Natural killer cell (primary cell): ENCODE measurements around the gene KCNA2. TPM values are rescaled to one million over a fixed set of nuclear protein-coding genes. Genes with fewer than 3 reads are reported as not detected.

Source experiments
- ATAC-seq, 3 donors: fragments of 150-1000 bp in 2 of 3; fragments of 200-7000 bp in 1 of 3; cut with Tn5 transposase; 1 replicate in 1 of 3; 2 replicates in 2 of 3; pipeline ENCODE4 v1.10.0; 2021; ENCODE audit warnings: mild to moderate bottlenecking in 2 of 3, moderate library complexity in 2 of 3
- DNase-seq, 2 donors: peaks; one replicate each; pipeline versions ENCODE4 v3.0.0 to v3.0.0-alpha.2; 2013 to 2021; ENCODE audit warnings: mixed read lengths in 1 of 2
- H3K27ac ChIP-seq: one replicate; pipeline ENCODE4 v1.5.1; 2013; ENCODE audit warnings: mild to moderate bottlenecking, low read length
- H3K27me3 ChIP-seq: one replicate; pipeline ENCODE4 v1.6.1; 2013; ENCODE audit warnings: low read length; ENCODE audit not compliant: control insufficient read depth, insufficient read depth
- H3K36me3 ChIP-seq: one replicate; pipeline ENCODE4 v1.6.1; 2013; ENCODE audit warnings: low read length; ENCODE audit not compliant: control insufficient read depth, insufficient read depth
- H3K4me1 ChIP-seq: one replicate; pipeline ENCODE4 v1.6.1; 2013; ENCODE audit warnings: low read length; ENCODE audit not compliant: control insufficient read depth, insufficient read depth
- H3K4me3 ChIP-seq: one replicate; pipeline ENCODE4 v1.5.1; 2013; ENCODE audit warnings: low read length
- H3K9me3 ChIP-seq: one replicate; pipeline ENCODE4 v1.6.1; 2013; ENCODE audit warnings: low read length; ENCODE audit not compliant: control insufficient read depth, insufficient read depth
- H3K27ac Mint-ChIP-seq, 2 donors: one replicate each; pipeline ENCODE4 v1.8.0; 2022; ENCODE audit warnings: mild to moderate bottlenecking in 2 of 2, mixed read lengths in 2 of 2, moderate library complexity in 1 of 2
- H3K27me3 Mint-ChIP-seq, 2 donors: one replicate each; pipeline ENCODE4 v1.8.0; 2022; ENCODE audit warnings: low read depth in 2 of 2, mixed read lengths in 2 of 2
- H3K36me3 Mint-ChIP-seq: one replicate; pipeline ENCODE4 v1.8.0; 2022; ENCODE audit warnings: mixed read lengths
- H3K4me1 Mint-ChIP-seq, 2 donors: one replicate each; pipeline ENCODE4 v1.8.0; 2022; ENCODE audit warnings: mixed read lengths in 2 of 2
- H3K4me3 Mint-ChIP-seq: one replicate; pipeline ENCODE4 v1.8.0; 2022; ENCODE audit warnings: mild to moderate bottlenecking, moderate library complexity, mixed read lengths
- H3K9me3 Mint-ChIP-seq, 2 donors: one replicate each; pipeline ENCODE4 v1.8.0; 2022; ENCODE audit warnings: mixed read lengths in 2 of 2
- CTCF ChIP-seq: fragments of 200-600 bp; IDR thresholded peaks from one replicate; pipeline ENCODE4 v1.8.0; 2022; ENCODE audit warnings: antibody characterized with exemption
- WGBS: methylation state at CpG from one replicate; pipeline ENCODE4 v1.1.7; 2013; ENCODE audit warnings: missing lambda C conversion rate; ENCODE audit not compliant: insufficient coverage; 5-methylcytosine and 5-hydroxymethylcytosine counted together
- intact Hi-C: fragments of 100-400 bp; cut with micrococcal nuclease; formaldehyde crosslinking; loops from one replicate; pipeline ENCODE4 v1.14.2; 2022
- total RNA-seq, 4 donors: library from RNA; stranded (reverse); fragments of 120-200 nt in 1 of 4; gene quantifications; one replicate each; pipeline versions ENCODE4 v1.2.3 to v1.2.4, GENCODE V29; 2013 to 2022

KCNA2 gene
- total RNA-seq, 3 donors from 2014 or later (not counting 1 experiment from before 2014, with no cell fraction given), result 0.07 to 2.6 (median 0.26) TPM

- no peaks in the 10 kb centered on the region for H3K4me1 ChIP-seq
- no peaks in the 10 kb centered on the region for H3K9me3 ChIP-seq
- Mint-ChIP-seq H3K27me3 (peaks cover 10 to 24% of the 10 kb centered on the region in 2 donors), H3K36me3 (no peaks in the 10 kb centered on the region), H3K4me3 (no peak overlapping the region), H3K27ac (no peak overlapping the region), H3K4me1 (no peaks in the 10 kb centered on the region), H3K9me3 (no peaks in the 10 kb centered on the region)
- ATAC-seq (no peak), DNase-seq (no peak)
- intact Hi-C loops, result no loop called here
- H3K4me3 ChIP-seq, result no peak overlapping the region
- H3K36me3 ChIP-seq, result no peaks in the 10 kb centered on the region
- no peak for TF ChIP-seq CTCF
- H3K27me3 ChIP-seq, result no peaks in the 10 kb centered on the region
- no peak overlapping the region for H3K27ac ChIP-seq
Measured at GRCh38 chr1:110595353-110595710, 10.8 kb downstream of the KCNA2 start.

GRCh38 chr1:110594456-110595352, 11.5 kb downstream of the KCNA2 start:
- intact Hi-C loops, result no loop called here
- Histone ChIP-seq H3K27ac (no peak overlapping the region), H3K4me1 (no peaks in the 10 kb centered on the region), H3K36me3 (no peaks in the 10 kb centered on the region), H3K9me3 (no peaks in the 10 kb centered on the region), H3K27me3 (no peaks in the 10 kb centered on the region), H3K4me3 (no peak overlapping the region)
- Mint-ChIP-seq H3K36me3 (no peaks in the 10 kb centered on the region), H3K9me3 (no peaks in the 10 kb centered on the region), H3K27me3 (peaks cover 10 to 24% of the 10 kb centered on the region in 2 donors), H3K4me1 (no peaks in the 10 kb centered on the region), H3K27ac (no peak overlapping the region), H3K4me3 (no peak overlapping the region)
- no peak for ATAC-seq
- WGBS, result 60% methylated on average over 7 of the region's 7 CpGs
- no peak for DNase-seq
- TF ChIP-seq CTCF, result no peak

GRCh38 chr1:110593902-110594301, 12.3 kb downstream of the KCNA2 start:
- intact Hi-C loops, result no loop called here
- H3K27ac ChIP-seq, result no peak overlapping the region
- H3K27me3 Mint-ChIP-seq, result peaks cover 10 to 20% of the 10 kb centered on the region in 2 donors
- H3K36me3 Mint-ChIP-seq, result no peaks in the 10 kb centered on the region
- H3K4me1 Mint-ChIP-seq, result peaks cover 0 to 3% of the 10 kb centered on the region in 2 donors
- H3K9me3 ChIP-seq, result no peaks in the 10 kb centered on the region
- ATAC-seq (no peak), DNase-seq (no peak)
- H3K27me3 ChIP-seq, result no peaks in the 10 kb centered on the region
- TF ChIP-seq CTCF, result no peak
- no peaks in the 10 kb centered on the region for H3K9me3 Mint-ChIP-seq
- H3K36me3 ChIP-seq, result no peaks in the 10 kb centered on the region
- H3K4me3 Mint-ChIP-seq, result no peak overlapping the region
- no peak overlapping the region for H3K27ac Mint-ChIP-seq
- WGBS, result 73% methylated on average over 4 of the region's 5 CpGs
- no peak overlapping the region for H3K4me3 ChIP-seq
- no peaks in the 10 kb centered on the region for H3K4me1 ChIP-seq

- Mint-ChIP-seq H3K36me3 (no peaks in the 10 kb centered on the region), H3K4me3 (no peak overlapping the region), H3K9me3 (no peaks in the 10 kb centered on the region), H3K27ac (no peak overlapping the region), H3K4me1 (peaks cover 0 to 7% of the 10 kb centered on the region in 2 donors), H3K27me3 (peaks cover 22 to 25% of the 10 kb centered on the region in 2 donors)
- 89% methylated on average over 6 of the region's 6 CpGs for WGBS
- TF ChIP-seq CTCF, result no peak
- Histone ChIP-seq H3K27me3 (no peaks in the 10 kb centered on the region), H3K4me1 (no peaks in the 10 kb centered on the region), H3K36me3 (no peaks in the 10 kb centered on the region), H3K27ac (no peak overlapping the region), H3K4me3 (no peak overlapping the region), H3K9me3 (no peaks in the 10 kb centered on the region)
- DNase-seq, result no peak
- no peak for ATAC-seq
- intact Hi-C loops, result no loop called here
Measured at GRCh38 chr1:110591956-110592355, 14.2 kb downstream of the KCNA2 start.
